Central memory CD8-positive, alpha-beta T cell (primary cell): Measurements from ENCODE around the gene KIF1A.

Experiments
- ATAC-seq: fragments of 150-1000 bp; cut with Tn5 transposase; replicated peaks from 2 replicates; pipeline ENCODE4 v1.10.0; 2022; ENCODE audit warnings: mild to moderate bottlenecking, moderate FRiP score, moderate number of reproducible peaks; ENCODE audit not compliant: poor library complexity, severe bottlenecking; ENCODE audit errors: extremely low read depth
- DNase-seq, 2 donors: peaks; one replicate each; pipeline ENCODE4 v3.0.0; 2021; ENCODE audit warnings: low spot score in 2 of 2
- H3K27ac Mint-ChIP-seq: one replicate; pipeline ENCODE4 v1.8.0; 2022; ENCODE audit warnings: low read depth, mild to moderate bottlenecking, moderate library complexity, mixed read lengths
- H3K27me3 Mint-ChIP-seq: one replicate; pipeline ENCODE4 v1.8.0; 2022; ENCODE audit warnings: mixed read lengths
- H3K36me3 Mint-ChIP-seq: one replicate; pipeline ENCODE4 v1.8.0; 2022; ENCODE audit warnings: mild to moderate bottlenecking, moderate library complexity, mixed read lengths; ENCODE audit not compliant: insufficient read depth
- H3K4me1 Mint-ChIP-seq: one replicate; pipeline ENCODE4 v1.8.0; 2022; ENCODE audit warnings: mixed read lengths
- H3K4me3 Mint-ChIP-seq: one replicate; pipeline ENCODE4 v1.8.0; 2022; ENCODE audit warnings: mild to moderate bottlenecking, moderate library complexity, mixed read lengths
- H3K9me3 Mint-ChIP-seq: one replicate; pipeline ENCODE4 v1.8.0; 2022; ENCODE audit warnings: mixed read lengths

Gene KIF1A

GRCh38 chr2:240733803-240734495, 86.1 kb downstream of the KIF1A start:
- peaks cover 1% of the 10 kb centered on the region for H3K36me3 Mint-ChIP-seq
- peak; percentile 28 for ATAC-seq
- no peak for DNase-seq
- no peaks in the 10 kb centered on the region for H3K4me1 Mint-ChIP-seq
- H3K4me3 Mint-ChIP-seq = no peak overlapping the region
- peaks cover 8% of the 10 kb centered on the region for H3K27me3 Mint-ChIP-seq
- H3K27ac Mint-ChIP-seq = no peak overlapping the region
- no peaks in the 10 kb centered on the region for H3K9me3 Mint-ChIP-seq

DNA sequence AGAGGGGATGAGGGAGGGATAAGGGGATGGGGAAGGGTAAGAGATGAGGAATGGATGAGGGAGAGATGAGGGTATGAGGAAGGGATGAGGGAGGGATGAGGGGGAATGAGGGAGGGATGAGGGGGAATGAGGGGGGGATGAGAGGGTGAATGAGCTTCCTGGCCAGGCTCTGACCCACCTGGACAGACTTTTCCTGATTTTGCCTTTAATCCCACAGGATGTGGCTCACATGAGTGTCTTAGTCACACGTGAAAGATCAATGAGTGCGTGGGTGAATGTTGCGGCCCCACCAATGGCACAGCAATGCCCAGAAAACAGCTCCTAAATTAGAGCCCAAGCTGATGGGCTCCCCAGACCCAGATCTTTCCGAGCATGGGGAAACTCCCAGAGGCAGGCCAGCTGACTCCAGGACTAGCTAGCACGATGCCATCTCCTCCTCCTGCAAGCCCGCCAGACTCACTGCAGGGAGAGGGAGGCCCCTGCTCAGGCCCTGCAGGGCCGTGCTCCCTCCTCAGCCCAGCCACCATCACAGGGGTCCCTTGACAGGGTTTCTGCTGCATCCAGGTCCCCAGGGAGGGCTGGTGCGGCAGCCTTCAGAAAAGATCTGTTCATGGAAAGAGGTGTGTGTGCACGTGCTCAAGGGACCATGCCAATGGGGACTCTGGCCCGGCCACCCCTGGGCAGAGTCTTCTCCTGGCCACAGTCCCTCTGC, 87.0 kb downstream of the KIF1A start:
- Mint-ChIP-seq H3K9me3 (no peaks in the 10 kb centered on the region), H3K4me1 (no peaks in the 10 kb centered on the region), H3K36me3 (peaks cover 1% of the 10 kb centered on the region), H3K27ac (no peak overlapping the region), H3K4me3 (no peak overlapping the region), H3K27me3 (peaks cover 10% of the 10 kb centered on the region)
- DNase-seq (no peak), ATAC-seq (no peak)

DNA sequence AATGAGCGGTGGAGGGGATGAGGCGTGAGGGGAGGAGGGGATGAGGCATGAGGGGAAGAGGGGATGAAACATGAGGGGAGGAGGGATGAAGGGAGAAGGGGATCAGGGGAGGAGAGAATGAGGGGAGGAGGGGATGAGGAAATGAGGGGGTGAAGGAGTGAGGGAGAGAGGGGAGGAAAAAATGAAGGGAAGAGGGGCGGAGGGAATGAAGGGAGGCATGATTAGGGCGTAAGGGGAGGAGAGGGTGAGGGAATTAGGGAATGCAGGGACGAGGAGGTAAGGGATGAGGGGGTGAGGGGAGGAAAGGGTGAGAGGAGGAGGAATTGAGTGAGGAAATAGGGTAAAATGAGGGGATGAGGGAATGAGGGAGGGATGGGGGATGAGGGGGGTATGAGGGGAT, 87.8 kb downstream of the KIF1A start:
- no peak overlapping the region for H3K4me3 Mint-ChIP-seq
- peaks cover 10% of the 10 kb centered on the region for H3K27me3 Mint-ChIP-seq
- no peaks in the 10 kb centered on the region for H3K4me1 Mint-ChIP-seq
- peaks cover 1% of the 10 kb centered on the region for H3K36me3 Mint-ChIP-seq
- ATAC-seq (no peak), DNase-seq (no peak)
- no peak overlapping the region for H3K27ac Mint-ChIP-seq
- H3K9me3 Mint-ChIP-seq = no peaks in the 10 kb centered on the region

GRCh38 chr2:240731178-240731545, 88.9 kb downstream of the KIF1A start:
- Mint-ChIP-seq H3K4me1 (no peaks in the 10 kb centered on the region), H3K27ac (no peak overlapping the region), H3K4me3 (no peak overlapping the region), H3K36me3 (peaks cover 1% of the 10 kb centered on the region), H3K27me3 (peaks cover 17% of the 10 kb centered on the region), H3K9me3 (no peaks in the 10 kb centered on the region)
- no peak for DNase-seq
- no peak for ATAC-seq

DNA sequence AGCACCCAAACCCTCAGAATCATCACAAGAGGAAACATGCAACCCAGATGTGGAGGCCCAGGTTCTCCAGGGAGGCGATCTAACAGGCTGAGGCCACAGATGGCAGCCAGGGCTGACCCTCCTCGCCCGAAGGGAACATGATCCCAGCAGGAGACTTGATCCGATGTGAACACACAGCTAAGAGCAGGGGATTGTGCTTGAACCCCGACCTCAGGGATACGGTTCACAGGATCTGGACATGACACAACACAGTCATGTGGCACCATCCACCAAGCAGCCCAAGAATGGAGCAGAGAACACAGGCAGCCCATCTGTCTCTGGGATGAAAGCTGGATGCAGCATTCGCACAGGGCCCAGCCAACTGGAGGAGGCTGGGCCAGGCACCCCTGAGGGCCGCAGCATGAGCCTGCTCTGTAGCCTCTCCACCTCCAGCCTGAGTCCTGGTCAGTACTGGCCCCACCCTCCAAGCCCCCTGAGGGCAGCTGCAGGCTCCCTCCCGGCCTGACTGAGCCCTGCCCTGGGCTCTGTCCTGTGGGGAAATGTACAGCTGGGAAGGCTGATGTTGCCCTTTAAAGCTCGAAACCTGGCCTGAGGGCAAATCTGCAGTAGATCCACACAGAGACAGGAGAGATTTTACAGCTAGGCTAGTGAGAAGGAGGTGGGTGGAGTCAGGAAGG, 89.4 kb downstream of the KIF1A start:
- DNase-seq = no peak
- Mint-ChIP-seq H3K4me3 (no peak overlapping the region), H3K27me3 (peaks cover 17% of the 10 kb centered on the region), H3K36me3 (peaks cover 1% of the 10 kb centered on the region), H3K4me1 (no peaks in the 10 kb centered on the region), H3K27ac (no peak overlapping the region), H3K9me3 (no peaks in the 10 kb centered on the region)
- no peak for ATAC-seq

DNA sequence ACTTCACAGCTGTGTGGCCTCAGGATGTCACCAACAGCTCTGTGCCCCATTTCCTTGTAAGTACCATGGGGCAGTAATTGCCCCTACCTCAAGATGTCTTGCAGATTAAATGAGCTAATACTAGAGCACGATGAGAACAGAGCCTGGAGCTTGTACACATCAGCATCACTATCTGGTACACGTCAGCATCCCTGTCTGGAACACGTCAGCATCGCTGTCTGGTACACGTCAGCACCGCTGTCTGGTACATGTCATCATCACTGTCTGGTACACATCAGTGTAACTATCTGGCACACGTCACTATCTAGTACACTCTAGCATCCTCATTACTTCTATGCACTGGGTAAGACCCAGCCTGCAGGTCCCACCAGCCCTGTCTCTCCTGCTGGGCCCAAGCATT, 91.2 kb downstream of the KIF1A start:
- H3K27ac Mint-ChIP-seq = no peak overlapping the region
- H3K27me3 Mint-ChIP-seq = peaks cover 17% of the 10 kb centered on the region
- peaks cover 1% of the 10 kb centered on the region for H3K36me3 Mint-ChIP-seq
- no peak for DNase-seq
- no peaks in the 10 kb centered on the region for H3K4me1 Mint-ChIP-seq
- no peak overlapping the region for H3K4me3 Mint-ChIP-seq
- H3K9me3 Mint-ChIP-seq = no peaks in the 10 kb centered on the region
- ATAC-seq = no peak

DNA sequence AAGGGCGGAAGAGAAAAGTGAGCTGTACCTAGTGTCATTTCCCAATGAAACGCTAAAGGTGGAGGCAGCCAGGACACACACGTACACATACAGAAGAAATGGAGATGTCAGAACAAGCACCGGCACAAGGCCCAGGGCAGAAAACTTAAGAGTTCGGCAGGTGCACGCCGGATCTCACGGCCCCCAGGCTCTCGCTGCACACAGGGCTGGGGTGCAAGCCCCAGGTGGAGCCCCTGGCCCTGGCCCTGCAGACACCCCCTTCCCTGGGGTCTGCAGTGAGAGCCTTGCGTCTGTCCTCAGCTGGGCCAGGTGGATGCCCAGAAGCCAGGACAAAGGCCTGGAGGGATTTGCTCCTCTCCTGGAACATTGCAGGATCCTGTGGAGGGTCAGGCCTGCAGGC, 91.7 kb downstream of the KIF1A start:
- H3K9me3 Mint-ChIP-seq = no peaks in the 10 kb centered on the region
- DNase-seq = no peak
- H3K4me1 Mint-ChIP-seq = no peaks in the 10 kb centered on the region
- H3K36me3 Mint-ChIP-seq = peaks cover 1% of the 10 kb centered on the region
- H3K27ac Mint-ChIP-seq = no peak overlapping the region
- no peak overlapping the region for H3K4me3 Mint-ChIP-seq
- ATAC-seq = no peak
- peaks cover 17% of the 10 kb centered on the region for H3K27me3 Mint-ChIP-seq

DNA sequence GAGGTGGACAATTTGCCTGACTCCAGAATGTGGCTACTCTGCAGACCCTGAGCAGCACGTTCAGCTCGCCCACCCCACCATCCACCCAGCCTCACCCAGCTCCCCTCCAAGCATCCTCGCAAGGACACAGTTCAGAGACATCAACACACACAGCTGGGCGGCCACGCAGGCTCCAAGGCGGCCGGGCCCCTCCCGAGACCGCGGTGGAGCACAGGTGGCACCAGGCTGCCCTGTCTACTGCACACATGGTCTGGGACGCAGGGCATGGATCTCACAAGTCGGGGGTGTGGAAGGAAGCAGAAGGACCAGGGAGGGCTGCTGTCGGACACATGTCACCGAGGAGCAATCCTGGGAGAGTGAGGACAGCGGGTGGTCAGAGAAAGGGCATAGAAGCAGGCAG, 92.1 kb downstream of the KIF1A start:
- DNase-seq (no peak), ATAC-seq (no peak)
- Mint-ChIP-seq H3K9me3 (no peaks in the 10 kb centered on the region), H3K4me1 (no peaks in the 10 kb centered on the region), H3K4me3 (no peak overlapping the region), H3K27ac (no peak overlapping the region), H3K27me3 (peaks cover 17% of the 10 kb centered on the region), H3K36me3 (no peaks in the 10 kb centered on the region)

GRCh38 chr2:240727439-240727838, 92.6 kb downstream of the KIF1A start:
- no peaks in the 10 kb centered on the region for H3K9me3 Mint-ChIP-seq

DNA sequence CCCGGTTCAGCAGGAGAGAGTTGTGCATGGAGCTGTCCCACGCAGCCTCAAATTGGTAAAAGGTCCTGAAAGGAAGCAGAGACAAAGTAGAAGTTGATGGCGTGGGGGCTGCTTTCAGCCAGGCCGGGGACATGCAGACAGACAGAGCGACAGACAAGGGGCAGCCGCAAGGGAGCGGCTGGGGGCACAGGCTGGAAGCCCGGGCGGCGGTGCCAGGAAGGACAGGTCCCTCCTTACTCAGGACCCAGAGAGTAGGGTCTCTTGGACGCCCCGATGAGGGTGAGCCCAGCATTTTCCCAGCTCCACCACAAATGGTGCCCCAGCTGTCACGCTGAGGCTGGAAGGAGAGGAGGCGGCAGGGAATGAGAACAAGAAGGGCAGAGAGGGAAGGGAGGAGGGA, 93.1 kb downstream of the KIF1A start:
- DNase-seq = no peak
- Mint-ChIP-seq H3K27me3 (peaks cover 17% of the 10 kb centered on the region), H3K4me1 (no peaks in the 10 kb centered on the region), H3K27ac (no peak overlapping the region), H3K4me3 (no peak overlapping the region), H3K36me3 (no peaks in the 10 kb centered on the region), H3K9me3 (no peaks in the 10 kb centered on the region)
- ATAC-seq = no peak

More at GRCh38 chr2:240727439-240727838, 92.6 kb downstream of the KIF1A start:
- H3K4me3 Mint-ChIP-seq = no peak overlapping the region
- no peaks in the 10 kb centered on the region for H3K4me1 Mint-ChIP-seq
- H3K27ac Mint-ChIP-seq = no peak overlapping the region
- H3K36me3 Mint-ChIP-seq = no peaks in the 10 kb centered on the region
- ATAC-seq (no peak), DNase-seq (no peak)
- H3K27me3 Mint-ChIP-seq = peaks cover 17% of the 10 kb centered on the region

- H3K4me1 Mint-ChIP-seq = no peaks in the 10 kb centered on the region
- H3K27ac Mint-ChIP-seq = no peak overlapping the region
- H3K36me3 Mint-ChIP-seq = no peaks in the 10 kb centered on the region
- H3K4me3 Mint-ChIP-seq = no peak overlapping the region
- H3K9me3 Mint-ChIP-seq = no peaks in the 10 kb centered on the region
- DNase-seq (no peak), ATAC-seq (no peak)
- H3K27me3 Mint-ChIP-seq = peaks cover 17% of the 10 kb centered on the region
Measured at GRCh38 chr2:240725671-240726070, 94.3 kb downstream of the KIF1A start.

DNA sequence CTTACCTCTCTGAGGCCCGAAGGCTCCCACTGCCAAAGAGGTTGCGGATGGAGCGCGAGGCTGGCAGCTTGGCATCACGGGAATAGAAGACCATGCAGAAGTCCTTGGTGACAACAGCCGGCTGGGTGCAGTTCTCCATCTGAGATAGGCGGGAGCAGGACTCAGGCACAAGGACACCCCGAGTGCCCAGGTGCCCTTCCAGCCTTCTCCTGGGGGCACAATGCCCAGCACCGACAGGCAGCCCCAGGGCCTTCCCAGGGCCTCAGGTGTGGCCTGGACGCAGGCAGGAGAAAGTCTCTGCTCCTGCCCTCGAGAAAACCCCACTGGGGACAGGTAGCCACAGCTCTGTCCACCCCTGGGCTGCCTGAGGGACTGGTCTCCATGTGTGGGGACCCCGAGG, 94.8 kb downstream of the KIF1A start:
- H3K36me3 Mint-ChIP-seq = no peaks in the 10 kb centered on the region

GRCh38 chr2:240724431-240724830, 95.6 kb downstream of the KIF1A start:
- DNase-seq = no peak
- ATAC-seq = no peak
- Mint-ChIP-seq H3K9me3 (no peaks in the 10 kb centered on the region), H3K27ac (no peak overlapping the region), H3K4me1 (no peaks in the 10 kb centered on the region), H3K36me3 (no peaks in the 10 kb centered on the region), H3K27me3 (peaks cover 14% of the 10 kb centered on the region), H3K4me3 (no peak overlapping the region)

More for the DNA sequence above, 94.8 kb downstream of the KIF1A start:
- H3K9me3 Mint-ChIP-seq = no peaks in the 10 kb centered on the region
- no peaks in the 10 kb centered on the region for H3K4me1 Mint-ChIP-seq
- DNase-seq (no peak), ATAC-seq (no peak)
- no peak overlapping the region for H3K27ac Mint-ChIP-seq
- peaks cover 17% of the 10 kb centered on the region for H3K27me3 Mint-ChIP-seq
- no peak overlapping the region for H3K4me3 Mint-ChIP-seq
